Neural progenitor cell (in vitro differentiated cells): Measurements from ENCODE around the gene DEFB118.

Source experiments
- CTCF ChIP-seq: fragments of 200-600 bp; sonication (generic); IDR thresholded peaks from 2 replicates; pipeline ENCODE4 v1.5.1; 2017; ENCODE audit warnings: antibody characterized with exemption, mild to moderate bottlenecking
- EZH2 ChIP-seq: fragments of 200-600 bp; sonication (generic); IDR thresholded peaks from 2 replicates; pipeline ENCODE4 v1.6.1; 2017; ENCODE audit warnings: antibody characterized with exemption, mild to moderate bottlenecking, moderate library complexity
- EZH2phosphoT487 ChIP-seq: fragments of 200-600 bp; sonication (generic); IDR thresholded peaks from 2 replicates; pipeline ENCODE4 v1.6.1; 2017; ENCODE audit warnings: antibody characterized with exemption

DNA sequence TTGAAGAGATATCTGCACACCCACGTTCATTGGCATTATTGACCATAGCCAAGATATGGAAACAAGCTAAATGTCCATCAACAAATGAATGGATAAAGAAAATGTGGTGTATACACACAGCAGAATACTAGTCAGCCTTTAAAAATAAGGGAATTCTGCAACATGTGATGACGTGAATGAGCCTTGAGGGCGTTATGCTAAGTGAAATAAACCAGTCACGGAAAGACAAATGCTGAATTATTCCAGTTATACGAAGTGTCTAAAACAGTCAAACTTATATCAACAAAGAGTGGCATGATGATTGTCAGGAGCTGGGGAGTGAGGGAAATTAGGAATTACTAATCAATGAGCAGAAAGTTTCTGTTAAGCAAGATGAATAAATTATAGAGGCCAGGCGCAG is 46.0 kb downstream of the DEFB118 start:
- TF ChIP-seq CTCF (no peak), EZH2 (no peak), EZH2phosphoT487 (no peak)
